Epithelial cell of esophagus (primary cell): ENCODE results near the gene EPHA3.

ENCODE experiments used
- DNase-seq: peaks from one replicate; pipeline ENCODE4 v3.0.0; 2010; ENCODE audit warnings: low read depth
- H3K4me3 ChIP-seq: 2 replicates; pipeline ENCODE4 v1.5.1; 2011; ENCODE audit warnings: mild to moderate bottlenecking, low read length, control low read depth
- CTCF ChIP-seq: IDR thresholded peaks from 2 replicates; pipeline ENCODE4 v1.5.1; 2011; ENCODE audit warnings: low read depth, mild to moderate bottlenecking, low read length, control low read depth, inconsistent platforms; ENCODE audit not compliant: insufficient read depth; ENCODE audit errors: missing control alignments

EPHA3 gene

DNA sequence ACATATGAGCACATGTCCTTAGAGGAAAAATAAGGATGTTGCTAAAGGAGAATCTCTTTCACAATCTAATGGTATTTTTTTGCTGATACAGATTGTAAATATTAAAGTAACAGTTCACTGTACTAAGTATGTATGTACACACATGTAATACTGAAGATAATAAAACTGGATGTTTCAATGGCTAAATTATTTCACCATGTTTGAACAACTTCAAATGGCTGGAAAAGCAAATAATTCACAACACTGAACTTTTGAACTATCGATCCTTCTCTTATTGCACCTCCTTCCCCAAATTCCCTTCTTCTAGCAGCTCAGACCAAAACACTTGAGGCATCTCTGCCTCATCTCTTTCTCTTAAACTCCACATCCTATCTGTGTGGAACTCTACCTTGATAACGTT is 149.5 kb downstream of the EPHA3 start:
- no peak for TF ChIP-seq CTCF
- no peak overlapping the region for H3K4me3 ChIP-seq

GRCh38 chr3:89260721-89261120 is 153.3 kb downstream of the EPHA3 start:
- no peak for TF ChIP-seq CTCF
- no peak for DNase-seq
- H3K4me3 ChIP-seq, result no peak overlapping the region

More for the DNA sequence above, 149.5 kb downstream of the EPHA3 start:
- DNase-seq, result no peak

DNA sequence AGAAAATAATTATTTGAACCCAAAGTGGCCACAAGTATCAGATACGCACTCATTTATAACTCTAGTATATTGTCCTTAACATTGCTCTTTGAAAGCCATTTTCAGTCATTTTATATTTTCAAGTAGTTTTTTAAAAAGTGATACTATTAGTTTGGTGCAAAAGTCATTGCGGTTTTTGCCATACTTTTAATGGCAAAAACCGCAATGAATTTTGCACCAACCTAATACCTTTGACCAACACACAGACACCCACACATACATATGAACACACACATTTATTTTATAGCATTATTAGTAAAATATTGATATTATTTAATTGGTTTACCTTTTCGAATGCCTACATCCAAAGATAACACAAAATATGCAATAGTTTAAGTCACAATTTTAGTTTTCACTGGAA is 154.3 kb downstream of the EPHA3 start:
- no peak for TF ChIP-seq CTCF
- no peak for DNase-seq
- H3K4me3 ChIP-seq, result no peak overlapping the region

DNA sequence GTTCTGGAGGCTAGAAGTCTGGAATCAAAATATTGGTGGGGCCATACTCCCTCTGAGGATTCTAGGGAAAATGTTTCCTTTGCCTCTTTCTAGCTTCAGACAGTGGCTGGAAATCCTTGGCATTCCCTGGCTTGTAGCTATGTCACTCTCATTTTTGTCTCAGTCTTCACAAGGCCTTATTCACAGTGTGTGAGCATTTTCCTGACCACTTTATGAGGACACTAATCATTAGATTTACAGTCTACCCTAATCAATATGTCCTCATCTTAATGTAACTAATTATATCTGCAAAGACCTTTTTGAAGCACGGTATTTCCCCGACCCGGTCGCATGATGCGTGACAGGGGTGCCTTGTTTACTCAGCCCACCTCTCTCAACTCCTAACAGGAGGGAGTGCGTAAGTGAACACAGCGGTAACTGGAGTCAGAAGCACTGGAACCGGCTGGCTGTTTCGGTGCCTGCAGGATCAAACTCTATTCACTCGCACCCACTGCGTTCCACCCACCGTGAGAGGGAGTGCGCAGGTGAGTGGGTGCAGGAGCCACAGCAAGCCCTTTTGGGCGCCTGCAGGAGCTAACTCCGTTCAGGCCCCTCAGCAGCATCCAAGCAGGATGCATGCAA is 155.0 kb downstream of the EPHA3 start:
- no peak overlapping the region for H3K4me3 ChIP-seq
- no peak for DNase-seq
- TF ChIP-seq CTCF, result no peak

DNA sequence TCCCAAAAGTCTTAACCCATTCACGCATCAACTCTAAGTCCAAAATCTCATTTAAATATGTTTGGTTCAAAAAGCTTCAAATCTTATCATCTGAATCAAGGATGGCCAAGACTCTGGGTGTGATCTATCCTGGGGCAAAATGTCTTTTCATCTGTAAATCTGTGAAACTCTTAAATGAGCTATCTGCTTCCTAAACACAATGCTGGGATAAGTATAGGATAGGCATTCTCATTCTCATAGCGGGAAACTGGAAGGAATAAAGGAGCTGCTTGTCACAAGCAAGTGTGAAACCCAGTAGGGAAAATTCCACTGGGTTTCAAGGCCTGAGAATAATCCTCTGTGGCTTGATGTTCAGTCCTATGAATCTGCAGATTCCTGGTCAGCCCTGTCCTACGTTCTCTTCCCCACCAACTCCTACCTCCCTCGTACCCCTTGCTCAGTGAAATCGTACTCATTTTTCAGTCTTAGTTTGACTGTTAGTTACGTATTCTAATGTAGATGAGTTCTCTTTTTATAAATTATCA is 156.7 kb downstream of the EPHA3 start:
- no peak for TF ChIP-seq CTCF
- no peak for DNase-seq
- H3K4me3 ChIP-seq, result no peak overlapping the region

DNA sequence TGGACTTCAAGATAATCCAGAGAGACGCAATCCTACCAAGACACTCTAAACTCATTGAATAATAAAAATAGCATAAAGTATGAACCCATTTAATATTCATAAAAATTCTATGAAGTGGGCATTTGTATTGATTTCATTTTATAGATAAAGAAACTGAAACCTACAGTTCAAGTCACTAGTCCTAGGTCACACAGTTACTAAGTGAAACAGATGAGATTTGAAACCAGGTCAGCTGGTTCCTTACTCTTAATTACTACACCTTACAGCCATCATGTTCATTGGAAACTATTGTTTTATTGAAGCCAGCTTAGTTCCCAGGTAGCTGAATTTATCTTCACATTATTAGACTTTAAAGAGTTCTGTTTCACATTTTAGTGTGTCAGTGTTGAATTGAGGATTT is 158.7 kb downstream of the EPHA3 start:
- no peak for DNase-seq
- TF ChIP-seq CTCF, result no peak
- no peak overlapping the region for H3K4me3 ChIP-seq

GRCh38 chr3:89268059-89268458 is 160.6 kb downstream of the EPHA3 start:
- DNase-seq, result no peak
- H3K4me3 ChIP-seq, result no peak overlapping the region
- no peak for TF ChIP-seq CTCF
